KMS-11 (cell line): ENCODE data around the gene LARP1B.

Experiments
- H2AFZ ChIP-seq: fragments of 200-600 bp; sonication (generic); 2 replicates; pipeline ENCODE4 v1.6.1; 2016; ENCODE audit warnings: antibody characterized with exemption, mixed run types, low read depth
- H3K27ac ChIP-seq: fragments of 200-600 bp; sonication (generic); 2 replicates; pipeline ENCODE4 v1.6.1; 2016; ENCODE audit warnings: mild to moderate bottlenecking, mixed run types
- H3K27me3 ChIP-seq: fragments of 200-600 bp; sonication (generic); 2 replicates; pipeline ENCODE4 v1.6.1; 2017; ENCODE audit warnings: mild to moderate bottlenecking, low read depth, mixed run types, moderate library complexity; ENCODE audit not compliant: insufficient read depth
- H3K36me3 ChIP-seq: fragments of 200-600 bp; sonication (generic); 2 replicates; pipeline ENCODE4 v1.6.1; 2017; ENCODE audit warnings: mild to moderate bottlenecking, mixed run types; ENCODE audit not compliant: insufficient read depth
- H3K4me1 ChIP-seq: fragments of 200-600 bp; sonication (generic); 2 replicates; pipeline ENCODE4 v1.6.1; 2016; ENCODE audit warnings: mild to moderate bottlenecking, low read depth, mixed run types; ENCODE audit not compliant: poor library complexity, severe bottlenecking
- H3K4me2 ChIP-seq: fragments of 200-600 bp; sonication (generic); 2 replicates; pipeline ENCODE4 v1.7.0; 2016; ENCODE audit warnings: mild to moderate bottlenecking, mixed run types
- H3K4me3 ChIP-seq: fragments of 200-600 bp; sonication (generic); IDR thresholded peaks from 2 replicates; pipeline ENCODE4 v1.6.1; 2017; ENCODE audit warnings: low read depth, low read length, mixed read lengths; ENCODE audit not compliant: insufficient read depth
- H3K79me2 ChIP-seq: fragments of 200-600 bp; sonication (generic); 2 replicates; pipeline ENCODE4 v1.6.1; 2016; ENCODE audit warnings: low read depth, mixed run types; ENCODE audit not compliant: insufficient read depth
- H3K9ac ChIP-seq: fragments of 200-600 bp; sonication (generic); 2 replicates; pipeline ENCODE4 v1.6.1; 2016; ENCODE audit warnings: mild to moderate bottlenecking, mixed run types
- H4K20me1 ChIP-seq: fragments of 200-600 bp; sonication (generic); 2 replicates; pipeline ENCODE4 v1.6.1; 2016; ENCODE audit warnings: mild to moderate bottlenecking, mixed run types; ENCODE audit not compliant: insufficient read depth
- TF ChIP-seq, protein P1 (sequence below): fragments of 200-600 bp; sonication (generic); conservative IDR thresholded peaks from 2 replicates; pipeline ENCODE4 v1.6.1; 2017; ENCODE audit warnings: low read depth, mild to moderate bottlenecking, antibody characterized with exemption, low read length, moderate library complexity, mixed read lengths

The LARP1B gene

GRCh38 chr4:128161138-128161537, 100.0 kb downstream of the LARP1B start:
- Histone ChIP-seq H3K9ac (no peak overlapping the region), H3K4me3 (no peak overlapping the region), H3K36me3 (no peaks in the 10 kb centered on the region), H3K27ac (no peak overlapping the region), H2AFZ (no peak overlapping the region), H3K79me2 (no peaks in the 10 kb centered on the region), H3K4me1 (no peaks in the 10 kb centered on the region), H3K27me3 (no peaks in the 10 kb centered on the region), H3K4me2 (no peak overlapping the region), H4K20me1 (no peaks in the 10 kb centered on the region)
- TF ChIP-seq, protein P1, sequence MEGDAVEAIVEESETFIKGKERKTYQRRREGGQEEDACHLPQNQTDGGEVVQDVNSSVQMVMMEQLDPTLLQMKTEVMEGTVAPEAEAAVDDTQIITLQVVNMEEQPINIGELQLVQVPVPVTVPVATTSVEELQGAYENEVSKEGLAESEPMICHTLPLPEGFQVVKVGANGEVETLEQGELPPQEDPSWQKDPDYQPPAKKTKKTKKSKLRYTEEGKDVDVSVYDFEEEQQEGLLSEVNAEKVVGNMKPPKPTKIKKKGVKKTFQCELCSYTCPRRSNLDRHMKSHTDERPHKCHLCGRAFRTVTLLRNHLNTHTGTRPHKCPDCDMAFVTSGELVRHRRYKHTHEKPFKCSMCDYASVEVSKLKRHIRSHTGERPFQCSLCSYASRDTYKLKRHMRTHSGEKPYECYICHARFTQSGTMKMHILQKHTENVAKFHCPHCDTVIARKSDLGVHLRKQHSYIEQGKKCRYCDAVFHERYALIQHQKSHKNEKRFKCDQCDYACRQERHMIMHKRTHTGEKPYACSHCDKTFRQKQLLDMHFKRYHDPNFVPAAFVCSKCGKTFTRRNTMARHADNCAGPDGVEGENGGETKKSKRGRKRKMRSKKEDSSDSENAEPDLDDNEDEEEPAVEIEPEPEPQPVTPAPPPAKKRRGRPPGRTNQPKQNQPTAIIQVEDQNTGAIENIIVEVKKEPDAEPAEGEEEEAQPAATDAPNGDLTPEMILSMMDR, result no peak

DNA sequence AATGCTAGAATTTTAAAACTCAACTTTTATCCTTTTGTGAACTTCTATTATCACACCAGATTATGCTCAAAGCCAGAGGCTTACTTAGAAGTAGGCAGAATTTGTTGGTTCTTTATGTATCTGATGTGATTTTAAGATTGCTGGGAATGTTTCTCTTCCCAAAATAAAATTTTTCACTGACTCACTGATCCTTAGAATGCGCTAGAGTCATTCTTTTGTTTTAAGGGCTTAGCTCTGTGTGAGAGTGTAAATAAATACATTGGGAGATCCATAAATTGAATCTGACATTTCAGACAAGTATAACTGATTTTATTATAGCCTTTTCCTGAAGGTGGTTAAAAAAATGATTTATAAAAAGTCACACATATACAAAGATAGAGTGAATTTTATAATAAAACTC, 101.3 kb downstream of the LARP1B start:
- Histone ChIP-seq H3K4me2 (no peak overlapping the region), H3K4me1 (no peaks in the 10 kb centered on the region), H3K9ac (no peak overlapping the region), H2AFZ (no peak overlapping the region), H3K27me3 (no peaks in the 10 kb centered on the region), H3K27ac (no peak overlapping the region), H3K79me2 (no peaks in the 10 kb centered on the region), H3K36me3 (no peaks in the 10 kb centered on the region), H4K20me1 (no peaks in the 10 kb centered on the region), H3K4me3 (no peak overlapping the region)
- TF ChIP-seq, protein P1, result no peak

GRCh38 chr4:128163177-128164117, 102.3 kb downstream of the LARP1B start:
- H3K27me3 ChIP-seq, result no peaks in the 10 kb centered on the region
- H3K4me1 ChIP-seq, result no peaks in the 10 kb centered on the region
- TF ChIP-seq, protein P1, result no peak
- no peak overlapping the region for H2AFZ ChIP-seq
- H3K79me2 ChIP-seq, result no peaks in the 10 kb centered on the region
- no peak overlapping the region for H3K4me3 ChIP-seq
- no peak overlapping the region for H3K27ac ChIP-seq
- no peaks in the 10 kb centered on the region for H3K36me3 ChIP-seq
- H3K4me2 ChIP-seq, result no peak overlapping the region
- H3K9ac ChIP-seq, result no peak overlapping the region
- no peaks in the 10 kb centered on the region for H4K20me1 ChIP-seq

DNA sequence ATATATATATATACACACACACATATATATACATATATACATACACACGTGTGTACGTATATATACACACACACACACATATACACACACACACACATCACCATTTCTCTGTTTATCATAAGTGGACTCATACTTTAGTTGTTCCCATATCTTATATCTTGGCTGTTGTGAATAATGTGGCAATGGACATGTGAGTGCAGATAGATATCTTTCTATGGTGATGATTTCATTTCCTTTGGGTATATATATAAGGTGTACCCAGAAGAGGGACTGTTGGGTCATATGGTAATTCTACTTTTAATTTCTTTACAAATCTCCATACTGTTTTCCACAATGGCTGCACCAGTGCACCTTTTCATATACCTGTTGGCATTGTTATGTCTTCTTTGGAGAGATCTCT, 105.9 kb downstream of the LARP1B start:
- H3K36me3 ChIP-seq, result no peaks in the 10 kb centered on the region
- TF ChIP-seq, protein P1, result no peak
- no peaks in the 10 kb centered on the region for H3K4me1 ChIP-seq
- no peaks in the 10 kb centered on the region for H4K20me1 ChIP-seq
- no peak overlapping the region for H3K9ac ChIP-seq
- H3K79me2 ChIP-seq, result no peaks in the 10 kb centered on the region
- no peak overlapping the region for H2AFZ ChIP-seq
- H3K4me2 ChIP-seq, result no peak overlapping the region
- H3K27me3 ChIP-seq, result no peaks in the 10 kb centered on the region
- H3K27ac ChIP-seq, result no peak overlapping the region
- no peak overlapping the region for H3K4me3 ChIP-seq
